ENCODE measurements around the gene MZT2B. TPM values are rescaled to one million over a fixed set of nuclear protein-coding genes. Genes with fewer than 3 reads are reported as not detected.
A peak's percentile ranks its signal among the peaks of the same experiment; 100 is the strongest.

Gene MZT2B
- total and polyA plus RNA-seq, 9 of the 15 experiments (the other 6 are each of a cell fraction or from before 2014, with no cell fraction given), result 5.1 to 435 (median 102) TPM

GRCh38 chr2:130181325-130181879 is 660 bp upstream of the MZT2B start, which contains the start of gene SMPD4 (continued):
- TF ChIP-seq MGA (IDR thresholded peaks at IDR 0.05) (peak; percentile 56), SIN3A (IDR thresholded peaks at IDR 0.05; ENCODE audit: borderline replicate concordance in 2 of 2, control insufficient read depth in 1 of 2, low read depth in 2 of 2, low read length in 2 of 2) (peak; percentile 85 to 91; a peak in 2 of 4 replicates), ZBTB7A (IDR thresholded peaks at IDR 0.05; ENCODE audit: borderline replicate concordance, control insufficient read depth, low read depth, low read length) (no peak), ZFX (CRISPR knock-in tag; IDR thresholded peaks at IDR 0.05) (peak; percentile 47; the same call in 1 of the 2 replicates), YY1 (IDR thresholded peaks at IDR 0.05; ENCODE audit: borderline replicate concordance in 1 of 3, control insufficient read depth in 1 of 3, extremely low read depth in 1 of 3, insufficient read depth in 3 of 3, insufficient read length in 1 of 3, insufficient replicate concordance in 2 of 3, low read depth in 1 of 3, low read length in 2 of 3) (peak; percentile 81 to 98 (median 95))

Data from K562 (cell line).